IPS-20b (cell line): Measurements from ENCODE around the gene HEATR5B.
"Not testable (repeated sequence)": the region's sequence is repeated elsewhere in the genome, so short reads cannot be mapped to it uniquely, and the experiment has no call there.

Experiments used
- H3K27ac ChIP-seq: one replicate; pipeline ENCODE4 v1.5.1; 2013; ENCODE audit warnings: low read length
- H3K27me3 ChIP-seq: 2 replicates; pipeline ENCODE4 v1.6.1; 2013; ENCODE audit warnings: mild to moderate bottlenecking, low read length, inconsistent platforms; ENCODE audit not compliant: insufficient read depth
- H3K36me3 ChIP-seq: 2 replicates; pipeline ENCODE4 v1.6.1; 2013; ENCODE audit warnings: low read depth, mild to moderate bottlenecking, inconsistent platforms, low read length, moderate library complexity; ENCODE audit not compliant: insufficient read depth
- H3K4me1 ChIP-seq: 2 replicates; pipeline ENCODE4 v1.6.1; 2013; ENCODE audit warnings: mild to moderate bottlenecking, control low read depth, inconsistent platforms, low read length, moderate library complexity; ENCODE audit not compliant: insufficient read depth
- H3K4me3 ChIP-seq: 2 replicates; pipeline ENCODE4 v1.5.1; 2013; ENCODE audit warnings: mild to moderate bottlenecking, low read length, inconsistent platforms
- H3K9ac ChIP-seq: 2 replicates; pipeline ENCODE4 v1.6.1; 2013; ENCODE audit warnings: low read depth, mild to moderate bottlenecking, inconsistent platforms, low read length, moderate library complexity
- H3K9me3 ChIP-seq: 2 replicates; pipeline ENCODE4 v1.6.1; 2013; ENCODE audit warnings: mild to moderate bottlenecking, low read depth, low read length, inconsistent platforms; ENCODE audit not compliant: insufficient read depth

Gene HEATR5B

GRCh38 chr2:37011130-37011529 is 73.0 kb downstream of the HEATR5B start:
- Histone ChIP-seq H3K4me3 (no peak overlapping the region), H3K9me3 (no peaks in the 10 kb centered on the region), H3K27ac (no peak overlapping the region), H3K36me3 (peaks cover 10% of the 10 kb centered on the region; the same call in 1 of the 2 replicates), H3K9ac (no peak overlapping the region), H3K4me1 (no peaks in the 10 kb centered on the region), H3K27me3 (no peaks in the 10 kb centered on the region)

DNA sequence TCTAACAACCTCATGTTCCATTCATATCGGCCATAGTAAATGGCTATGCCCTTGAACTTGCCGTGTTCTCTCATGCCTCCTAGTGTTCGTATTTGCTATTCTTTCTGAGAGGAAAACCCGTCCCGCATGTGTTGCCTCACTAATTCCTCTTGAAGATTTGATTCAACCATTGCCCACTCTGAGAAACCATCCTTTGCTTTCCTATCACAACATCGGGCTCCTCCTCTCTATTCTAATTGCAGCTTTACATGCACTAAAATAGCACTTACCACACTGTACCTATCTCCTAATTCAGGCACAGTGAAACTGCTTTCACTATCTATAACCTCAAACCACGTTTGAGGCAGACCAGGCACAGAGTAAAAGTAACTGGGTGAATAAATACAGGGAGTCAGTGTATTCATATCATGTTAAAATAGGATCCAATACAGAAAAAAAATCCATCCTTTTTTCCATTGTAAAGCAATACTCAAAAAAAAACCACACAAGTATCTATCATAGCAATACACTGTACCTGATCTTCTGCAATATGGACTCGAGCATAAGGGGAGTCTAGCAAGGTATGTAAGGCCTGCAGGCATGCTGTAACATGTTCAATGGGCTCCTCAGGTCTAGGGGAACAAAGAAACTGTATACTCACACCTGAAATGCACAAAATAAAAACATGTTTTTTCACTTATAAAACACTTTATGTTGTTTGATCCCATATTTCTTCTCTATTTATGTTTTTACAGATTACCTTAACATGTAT is 78.9 kb downstream of the HEATR5B start:
- H3K27me3 ChIP-seq, result no peaks in the 10 kb centered on the region
- peaks cover 23% of the 10 kb centered on the region for H3K36me3 ChIP-seq
- H3K4me1 ChIP-seq, result no peaks in the 10 kb centered on the region
- no peak overlapping the region for H3K27ac ChIP-seq
- no peak overlapping the region for H3K9ac ChIP-seq
- H3K4me3 ChIP-seq, result no peak overlapping the region
- no peaks in the 10 kb centered on the region for H3K9me3 ChIP-seq

- Histone ChIP-seq H3K9me3 (no peaks in the 10 kb centered on the region), H3K36me3 (peaks cover 26% of the 10 kb centered on the region), H3K27me3 (no peaks in the 10 kb centered on the region), H3K4me1 (no peaks in the 10 kb centered on the region), H3K27ac (no peak overlapping the region), H3K4me3 (no peak overlapping the region), H3K9ac (no peak overlapping the region)
Observed at GRCh38 chr2:37000988-37001556, 83.1 kb downstream of the HEATR5B start.

GRCh38 chr2:37000318-37000717 is 83.9 kb downstream of the HEATR5B start:
- Histone ChIP-seq H3K36me3 (peaks cover 25% of the 10 kb centered on the region), H3K27ac (no peak overlapping the region)

DNA sequence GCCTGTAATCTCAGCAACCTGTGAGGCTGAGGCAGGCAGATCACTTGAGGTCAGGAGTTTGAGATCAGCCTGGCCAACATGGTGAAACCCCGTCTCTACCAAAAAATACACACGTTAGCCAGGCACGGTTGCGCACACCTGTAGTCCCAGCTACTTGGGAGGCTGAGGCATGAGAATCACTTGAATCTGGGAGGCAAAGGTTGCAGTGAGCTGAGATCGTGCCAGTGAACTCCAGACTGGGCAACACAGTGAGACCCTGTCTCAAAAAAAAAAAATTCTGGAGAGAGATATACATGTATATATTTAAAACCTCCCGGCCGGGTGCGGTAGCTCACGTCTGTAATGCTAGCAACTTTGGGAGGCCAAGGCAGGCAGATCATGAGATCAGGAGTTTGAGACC is 84.8 kb downstream of the HEATR5B start:
- not testable (repeated sequence) for H3K27me3 ChIP-seq, H3K9ac ChIP-seq, H3K9me3 ChIP-seq, H3K27ac ChIP-seq, H3K4me1 ChIP-seq, H3K4me3 ChIP-seq
- H3K36me3 ChIP-seq, result peaks cover 22% of the 10 kb centered on the region

More at GRCh38 chr2:37000318-37000717, 83.9 kb downstream of the HEATR5B start:
- no peaks in the 10 kb centered on the region for H3K9me3 ChIP-seq
- H3K27me3 ChIP-seq, result no peaks in the 10 kb centered on the region
- no peak overlapping the region for H3K9ac ChIP-seq
- H3K4me1 ChIP-seq, result no peaks in the 10 kb centered on the region
- no peak overlapping the region for H3K4me3 ChIP-seq

GRCh38 chr2:36993841-36994620 is 90.1 kb downstream of the HEATR5B start:
- no peak overlapping the region for H3K4me3 ChIP-seq
- peaks cover under 1% of the 10 kb centered on the region; the same call in 1 of the 2 replicates for H3K36me3 ChIP-seq
- H3K27me3 ChIP-seq, result no peaks in the 10 kb centered on the region
- no peaks in the 10 kb centered on the region for H3K9me3 ChIP-seq
- H3K4me1 ChIP-seq, result no peaks in the 10 kb centered on the region
- no peak overlapping the region for H3K9ac ChIP-seq
- no peak overlapping the region for H3K27ac ChIP-seq

- Histone ChIP-seq H3K36me3 (peaks cover 3% of the 10 kb centered on the region; the same call in 1 of the 2 replicates), H3K4me1 (no peaks in the 10 kb centered on the region), H3K27me3 (no peaks in the 10 kb centered on the region), H3K4me3 (no peak overlapping the region), H3K27ac (no peak overlapping the region), H3K9ac (no peak overlapping the region), H3K9me3 (no peaks in the 10 kb centered on the region)
Observed at GRCh38 chr2:36988008-36988407, 96.2 kb downstream of the HEATR5B start.

DNA sequence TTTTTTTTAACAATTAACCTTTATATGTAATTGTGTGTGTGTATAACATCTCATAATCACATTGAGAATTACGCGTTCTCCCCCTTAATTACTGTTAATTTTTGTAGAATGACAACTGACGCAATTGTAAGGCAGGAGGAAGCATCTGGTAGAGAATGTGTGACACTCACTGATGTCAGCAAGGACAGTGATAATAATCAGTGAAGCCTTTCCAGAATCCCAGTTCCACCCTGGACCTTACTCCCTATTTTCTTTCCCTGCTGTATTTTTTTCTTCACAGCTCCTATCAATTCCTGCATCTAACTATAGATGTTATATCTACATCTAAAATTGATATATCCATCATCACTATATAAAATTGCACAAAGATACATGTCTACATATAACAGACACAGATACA is 101.7 kb downstream of the HEATR5B start:
- Histone ChIP-seq H3K4me3 (no peak overlapping the region), H3K36me3 (no peaks in the 10 kb centered on the region), H3K4me1 (no peaks in the 10 kb centered on the region), H3K9ac (no peak overlapping the region), H3K27me3 (no peaks in the 10 kb centered on the region), H3K9me3 (no peaks in the 10 kb centered on the region), H3K27ac (no peak overlapping the region)

GRCh38 chr2:36981911-36982310 is 102.3 kb downstream of the HEATR5B start:
- Histone ChIP-seq H3K4me3 (no peak overlapping the region), H3K9ac (no peak overlapping the region), H3K27ac (no peak overlapping the region), H3K9me3 (no peaks in the 10 kb centered on the region), H3K27me3 (no peaks in the 10 kb centered on the region), H3K36me3 (no peaks in the 10 kb centered on the region), H3K4me1 (no peaks in the 10 kb centered on the region)

DNA sequence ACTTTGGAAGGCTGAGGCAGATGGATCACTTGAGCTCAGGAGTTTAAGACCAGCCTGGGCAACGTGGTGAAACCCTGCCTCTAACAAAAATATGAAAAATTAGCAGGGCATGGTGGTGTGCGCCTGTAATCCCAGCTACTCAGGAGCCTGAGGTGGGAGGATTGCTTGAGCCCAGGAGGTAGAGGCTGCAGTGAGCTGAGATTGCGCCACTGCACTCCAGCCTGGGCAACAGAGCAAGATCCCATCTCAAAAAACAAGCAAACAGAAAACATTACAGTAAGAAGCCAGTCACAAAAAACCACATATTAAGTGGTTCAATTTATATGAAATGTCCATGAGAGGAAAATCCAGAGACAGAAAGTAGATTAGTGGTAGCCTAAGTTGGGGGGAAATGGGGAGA is 105.2 kb downstream of the HEATR5B start:
- not testable (repeated sequence) for H3K4me1 ChIP-seq, H3K36me3 ChIP-seq, H3K27me3 ChIP-seq, H3K9ac ChIP-seq, H3K4me3 ChIP-seq, H3K9me3 ChIP-seq, H3K27ac ChIP-seq

DNA sequence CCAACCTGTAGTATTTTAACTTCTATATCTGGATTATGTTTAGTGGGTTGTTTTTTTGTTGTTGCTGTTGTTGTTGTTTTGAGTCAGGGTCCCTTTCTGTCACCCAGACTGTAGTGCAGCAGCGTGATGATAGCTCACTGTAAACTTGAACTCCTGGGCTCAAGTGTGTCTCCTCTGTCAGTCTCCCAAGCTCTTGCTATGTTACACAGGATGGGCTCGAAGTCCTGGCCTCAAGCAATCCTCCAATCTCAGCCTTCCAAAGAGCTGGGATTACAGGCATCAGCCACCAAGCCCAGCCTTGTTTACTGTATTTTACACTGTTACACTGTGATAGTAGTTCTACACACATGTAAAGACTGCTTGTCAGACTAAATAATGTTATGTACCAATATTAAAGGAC is 108.1 kb downstream of the HEATR5B start:
- no peaks in the 10 kb centered on the region for H3K36me3 ChIP-seq
- no peaks in the 10 kb centered on the region for H3K27me3 ChIP-seq
- no peak overlapping the region for H3K4me3 ChIP-seq
- no peak overlapping the region for H3K9ac ChIP-seq
- H3K9me3 ChIP-seq, result no peaks in the 10 kb centered on the region
- no peaks in the 10 kb centered on the region for H3K4me1 ChIP-seq
- H3K27ac ChIP-seq, result no peak overlapping the region

GRCh38 chr2:36975306-36975705 is 108.9 kb downstream of the HEATR5B start:
- Histone ChIP-seq H3K27ac (no peak overlapping the region), H3K9me3 (no peaks in the 10 kb centered on the region), H3K4me1 (no peaks in the 10 kb centered on the region), H3K36me3 (no peaks in the 10 kb centered on the region), H3K4me3 (no peak overlapping the region), H3K9ac (no peak overlapping the region), H3K27me3 (no peaks in the 10 kb centered on the region)
